Bronchial epithelial cell (primary cell): ENCODE results near the gene MEF2D. TPM values are rescaled to one million over a fixed set of nuclear protein-coding genes. Genes with fewer than 3 reads are reported as not detected.

Experiments
- DNase-seq: peaks from one replicate; pipeline ENCODE4 v3.0.0-alpha.2; 2010; ENCODE audit warnings: low read depth
- FAIRE-seq: peaks from 2 replicates; lab custom pipeline; 2011; peaks lifted over from hg19 to GRCh38; lab: Jason Lieb, UNC
- H3K27me3 ChIP-seq: 2 replicates; pipeline ENCODE4 v1.5.1; 2011; ENCODE audit warnings: low read length; ENCODE audit not compliant: control insufficient read depth, insufficient read depth
- H3K36me3 ChIP-seq: 2 replicates; pipeline ENCODE4 v1.5.1; 2011; ENCODE audit warnings: low read length; ENCODE audit not compliant: control insufficient read depth, insufficient read depth
- H3K4me3 ChIP-seq: 2 replicates; pipeline ENCODE4 v1.5.1; 2011; ENCODE audit warnings: mild to moderate bottlenecking, low read depth, low read length, control low read depth
- CTCF ChIP-seq: IDR thresholded peaks from 2 replicates; pipeline ENCODE4 v1.5.1; 2011; ENCODE audit warnings: mild to moderate bottlenecking, moderate library complexity, low read length, control low read depth, inconsistent platforms; ENCODE audit not compliant: insufficient read depth, severe bottlenecking
- total RNA-seq: library from RNA; depleted of rRNA; stranded (reverse); fragments of >200 nt; gene quantifications from 2 replicates; pipeline ENCODE4 v1.2.1, GENCODE V29; 2014

MEF2D gene
- total RNA-seq, 1 donor from 2014 or later = 1.3 TPM

- no peak for FAIRE-seq
- no peak for DNase-seq
- Histone ChIP-seq H3K4me3 (no peak overlapping the region), H3K27me3 (peaks cover 68% of the 10 kb centered on the region), H3K36me3 (no peaks in the 10 kb centered on the region)
- TF ChIP-seq CTCF = no peak
Observed at GRCh38 chr1:156423422-156424352, 76.9 kb downstream of the MEF2D start.

DNA sequence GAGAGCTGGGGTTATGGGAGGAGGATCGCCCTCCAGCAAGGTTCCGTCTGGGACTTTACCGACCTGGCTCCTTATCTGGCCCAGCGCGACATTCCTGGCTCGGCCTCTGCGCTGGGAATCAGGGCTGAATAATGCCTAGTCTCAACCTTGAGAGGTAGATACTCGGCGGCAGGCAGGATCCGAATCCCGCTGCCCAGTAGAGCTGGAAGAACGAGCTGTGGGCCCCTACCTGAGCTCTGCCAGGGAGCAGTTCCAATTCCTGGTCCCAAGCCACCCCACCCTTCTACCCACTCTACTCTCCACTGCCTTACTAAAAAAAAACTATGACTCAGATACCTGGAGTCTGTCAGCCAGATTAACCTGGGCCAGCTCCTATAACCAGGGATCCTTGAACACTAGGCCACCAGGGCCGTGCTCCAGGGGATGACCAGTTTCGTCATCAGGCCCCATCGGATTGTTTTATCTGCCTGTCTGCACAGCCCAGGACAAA is 77.9 kb downstream of the MEF2D start:
- TF ChIP-seq CTCF = no peak
- DNase-seq (peak; percentile 42), FAIRE-seq (no peak)
- Histone ChIP-seq H3K4me3 (no peak overlapping the region), H3K27me3 (peaks cover 63% of the 10 kb centered on the region), H3K36me3 (no peaks in the 10 kb centered on the region)

DNA sequence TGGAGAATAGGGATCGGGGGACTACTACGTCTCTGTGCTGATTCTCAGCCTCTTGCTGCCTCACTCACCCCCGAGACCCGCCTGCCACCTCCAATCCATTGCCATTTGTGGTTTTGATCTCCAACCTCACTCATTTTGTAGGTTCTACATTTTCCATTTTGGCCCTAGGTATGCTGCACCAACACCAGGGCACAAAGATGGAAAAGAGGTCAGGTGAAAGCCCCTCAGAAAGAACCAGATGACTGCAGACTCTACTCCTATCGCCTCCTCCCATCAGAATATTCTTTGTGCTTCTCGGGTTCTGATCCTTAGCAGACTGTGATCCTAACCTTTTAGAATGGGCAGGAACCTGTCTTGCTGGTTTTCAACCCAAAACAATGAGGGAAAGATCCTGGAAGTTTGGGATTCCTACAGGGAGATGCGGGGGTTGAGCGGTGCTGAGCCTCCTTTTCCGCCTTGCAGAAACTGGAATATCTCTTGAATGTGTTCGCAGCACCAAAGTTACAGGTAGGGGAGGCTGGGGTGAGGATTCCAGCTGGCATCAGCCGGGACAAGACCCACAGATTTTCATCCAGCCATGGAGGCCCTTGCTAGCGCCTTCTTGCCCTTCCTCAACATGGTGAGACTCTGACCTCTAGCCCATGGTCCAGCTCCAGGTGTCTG is 78.5 kb downstream of the MEF2D start:
- FAIRE-seq = no peak
- no peak for TF ChIP-seq CTCF
- Histone ChIP-seq H3K27me3 (peaks cover 64% of the 10 kb centered on the region), H3K4me3 (no peak overlapping the region), H3K36me3 (no peaks in the 10 kb centered on the region)
- DNase-seq = no peak

DNA sequence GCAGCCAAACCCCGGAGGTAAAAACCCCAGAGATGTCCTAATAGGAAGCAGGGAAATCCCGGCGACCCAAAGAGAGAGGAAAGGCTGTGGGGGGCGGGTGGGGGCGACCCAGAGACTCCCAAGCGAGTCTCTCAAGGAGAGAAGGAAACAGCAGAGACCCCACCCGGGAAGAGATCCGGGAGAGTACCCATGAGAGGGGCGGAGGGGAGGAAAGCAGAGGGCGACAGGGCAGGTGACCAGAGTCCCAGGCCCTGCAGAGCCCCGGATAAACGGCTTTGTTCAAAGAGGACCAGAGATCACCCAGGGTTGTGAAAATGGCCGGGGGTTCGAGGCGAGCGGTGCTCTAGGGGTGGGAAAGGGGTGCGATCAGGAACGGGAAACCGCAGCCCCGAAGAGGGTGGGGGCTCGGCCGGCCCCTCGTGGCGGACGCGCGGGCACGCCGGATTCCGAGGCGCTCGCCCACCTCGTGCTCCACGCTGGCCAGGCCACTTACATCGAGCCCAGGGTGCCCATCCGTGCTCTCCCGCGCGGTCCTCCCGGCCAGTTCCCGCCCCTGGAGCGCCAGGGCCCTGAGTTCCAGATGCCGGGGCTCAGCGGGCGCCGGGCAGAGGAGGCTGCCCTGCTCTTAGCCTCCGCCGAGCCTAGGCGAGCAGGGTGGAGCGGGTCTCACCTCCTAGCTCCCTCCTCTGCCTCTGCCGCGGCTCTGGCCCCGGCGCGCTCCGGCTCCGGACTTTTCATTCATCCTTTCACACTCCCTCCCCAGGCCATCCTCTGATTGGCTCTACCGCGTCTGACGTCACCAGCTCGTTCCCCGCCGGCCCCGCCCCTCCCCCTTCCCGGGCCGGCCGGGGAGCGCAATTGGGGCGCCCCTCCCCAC is 79.3 kb downstream of the MEF2D start:
- Histone ChIP-seq H3K27me3 (peaks cover 60% of the 10 kb centered on the region), H3K4me3 (no peak overlapping the region), H3K36me3 (no peaks in the 10 kb centered on the region)
- DNase-seq (peak; percentile 45), FAIRE-seq (no peak)
- no peak for TF ChIP-seq CTCF

DNA sequence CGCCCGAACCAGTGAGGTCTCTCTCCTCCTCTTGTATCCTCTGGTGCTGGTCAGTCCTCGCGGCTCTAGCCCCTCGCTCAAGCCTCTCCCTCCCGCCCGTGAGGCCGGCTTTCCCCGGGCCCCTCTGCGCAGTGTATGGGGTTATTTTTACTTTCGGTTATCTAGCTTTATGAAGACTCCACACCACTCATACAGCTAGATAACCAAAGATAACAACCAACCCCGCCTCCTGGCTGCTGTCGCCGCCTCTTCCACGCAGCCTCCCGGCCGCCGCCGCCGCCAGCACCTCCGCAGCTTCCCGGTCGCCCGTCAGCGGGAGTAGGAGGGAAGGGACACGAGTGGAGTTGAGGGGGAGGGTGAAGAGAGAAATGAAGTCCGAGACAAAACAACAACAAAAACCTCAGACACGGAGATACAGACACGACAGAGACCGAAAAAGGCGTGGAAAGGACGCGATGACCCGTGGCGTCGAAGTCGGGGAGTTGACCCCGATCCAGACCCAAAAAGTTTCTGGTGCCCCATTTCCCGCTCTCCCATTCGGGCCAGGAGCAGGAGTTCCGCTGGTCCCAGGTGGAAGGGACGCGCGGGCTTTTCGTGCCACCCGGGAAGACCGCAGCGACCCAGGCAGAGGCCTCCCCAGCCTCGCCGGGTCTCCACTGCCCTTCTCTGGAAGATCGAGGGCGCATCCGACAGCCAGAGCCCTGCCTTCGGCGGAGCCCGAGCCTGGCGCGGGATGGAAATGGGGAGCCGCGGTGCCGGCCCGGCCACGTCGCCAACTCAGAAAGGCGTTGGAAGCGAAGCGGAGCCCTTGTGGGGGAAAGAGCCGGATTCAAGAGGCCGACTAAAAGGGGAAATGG is 80.1 kb downstream of the MEF2D start:
- no peak for DNase-seq
- H3K4me3 ChIP-seq = no peak overlapping the region
- H3K27me3 ChIP-seq = peaks cover 57% of the 10 kb centered on the region

More for the DNA sequence above, 80.1 kb downstream of the MEF2D start:
- TF ChIP-seq CTCF = no peak
- H3K36me3 ChIP-seq = no peaks in the 10 kb centered on the region
- FAIRE-seq = no peak
